ENCODE data around the gene NCK1. TPM values are rescaled to one million over a fixed set of nuclear protein-coding genes. Genes with fewer than 3 reads are reported as not detected.

NCK1 gene
- total RNA-seq, 1 experiment from 2014 or later = 25.6 TPM

GRCh38 chr3:136889947-136890346 lies 27.9 kb downstream of the NCK1 start:
- H3K79me2 ChIP-seq (ENCODE audit: insufficient read depth, low read length) = peaks cover 88% of the 10 kb centered on the region
- intact Hi-C loops (cut with micrococcal nuclease) = no loop called here
- ChIA-PET RAD21 (ENCODE audit: low non-redundant PET in 1 of 2, low total read pairs in 2 of 2, uncharacterized antibody in 2 of 2, unreplicated experiment in 2 of 2) (no interaction called here), POLR2A (no interaction called here), CTCF (no interaction called here)
- no peak for ATAC-seq
- no peaks in the 10 kb centered on the region for H3K9me3 ChIP-seq (ENCODE audit: control insufficient read depth in 1 of 2, insufficient read depth in 1 of 2, low read depth in 1 of 2, low read length in 2 of 2)
- H3K4me1 ChIP-seq (ENCODE audit: control insufficient read depth in 1 of 2, insufficient read depth in 2 of 2, low read length in 2 of 2) = peaks cover 0 to 13% of the 10 kb centered on the region in 2 experiments; a peak in 1 of 4 replicates
- H3K9me2 ChIP-seq (ENCODE audit: insufficient read depth) = no peaks in the 10 kb centered on the region
- H3K4me3 ChIP-seq (replicated peaks in 1 of 2; ENCODE audit: low read depth in 1 of 2, low read length in 2 of 2) = no peak overlapping the region
- no peaks in the 10 kb centered on the region for H4K20me1 ChIP-seq (ENCODE audit: insufficient read depth)
- H3K4me2 ChIP-seq (ENCODE audit: low read length) = no peak overlapping the region
- H3K27me3 ChIP-seq (ENCODE audit: insufficient read depth, low read length) = no peaks in the 10 kb centered on the region
- TF ChIP-seq, protein P1, sequence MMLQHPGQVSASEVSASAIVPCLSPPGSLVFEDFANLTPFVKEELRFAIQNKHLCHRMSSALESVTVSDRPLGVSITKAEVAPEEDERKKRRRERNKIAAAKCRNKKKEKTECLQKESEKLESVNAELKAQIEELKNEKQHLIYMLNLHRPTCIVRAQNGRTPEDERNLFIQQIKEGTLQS (IDR thresholded peaks at IDR 0.05) = no peak
- TF ChIP-seq CBX3 (IDR thresholded peaks at IDR 0.05; ENCODE audit: low read depth) = no peak
- no peak for TF ChIP-seq RAD21 (IDR thresholded peaks at IDR 0.05; ENCODE audit: low read depth)
- TF ChIP-seq TCF7L2 (IDR thresholded peaks at IDR 0.05; ENCODE audit: borderline replicate concordance, extremely low read depth, insufficient read depth, insufficient read length) = no peak
- TF ChIP-seq ZFX (IDR thresholded peaks at IDR 0.05) = no peak
- no TSS peak for BruUV-seq (replicated peaks)
- no peak overlapping the region for H3K27ac ChIP-seq (ENCODE audit: low read depth, low read length)
- no peak for DNase-seq (ENCODE audit: low read depth, low spot score)
- H3K36me3 ChIP-seq (ENCODE audit: control insufficient read depth in 1 of 2, insufficient read depth in 2 of 2, low read length in 2 of 2) = no peaks in the 10 kb centered on the region
- H2AFZ ChIP-seq (ENCODE audit: low read depth, low read length, poor library complexity, severe bottlenecking) = no peak overlapping the region
- no peak overlapping the region for H3K9ac ChIP-seq (ENCODE audit: low read length)

- Histone ChIP-seq H3K79me2 (ENCODE audit: insufficient read depth, low read length) (peaks cover 88% of the 10 kb centered on the region), H3K4me2 (ENCODE audit: low read length) (no peak overlapping the region), H3K4me1 (ENCODE audit: control insufficient read depth in 1 of 2, insufficient read depth in 2 of 2, low read length in 2 of 2) (peaks cover 0 to 13% of the 10 kb centered on the region in 2 experiments; a peak in 1 of 4 replicates), H2AFZ (ENCODE audit: low read depth, low read length, poor library complexity, severe bottlenecking) (no peak overlapping the region), H3K9ac (ENCODE audit: low read length) (no peak overlapping the region), H4K20me1 (ENCODE audit: insufficient read depth) (no peaks in the 10 kb centered on the region), H3K36me3 (ENCODE audit: control insufficient read depth in 1 of 2, insufficient read depth in 2 of 2, low read length in 2 of 2) (no peaks in the 10 kb centered on the region), H3K9me2 (ENCODE audit: insufficient read depth) (no peaks in the 10 kb centered on the region), H3K9me3 (ENCODE audit: control insufficient read depth in 1 of 2, insufficient read depth in 1 of 2, low read depth in 1 of 2, low read length in 2 of 2) (no peaks in the 10 kb centered on the region), H3K27me3 (ENCODE audit: insufficient read depth, low read length) (no peaks in the 10 kb centered on the region), H3K27ac (ENCODE audit: low read depth, low read length) (no peak overlapping the region), H3K4me3 (replicated peaks in 1 of 2; ENCODE audit: low read depth in 1 of 2, low read length in 2 of 2) (no peak overlapping the region)
- BruUV-seq (replicated peaks) = no TSS peak
- no peak for TF ChIP-seq POLR2A (IDR thresholded peaks at IDR 0.05; ENCODE audit: borderline replicate concordance, extremely low read depth, insufficient read depth, insufficient read length)
- TF ChIP-seq JUND (IDR thresholded peaks at IDR 0.05) = no peak
- no peak for TF ChIP-seq EZH2 (IDR thresholded peaks at IDR 0.05)
- TF ChIP-seq ELF1 (IDR thresholded peaks at IDR 0.05; ENCODE audit: borderline replicate concordance, low read depth) = no peak
- TF ChIP-seq ZNF274 (IDR thresholded peaks at IDR 0.05; ENCODE audit: low read depth, low read length) = no peak
- no peak for TF ChIP-seq EGR1 (IDR thresholded peaks at IDR 0.05; ENCODE audit: low read depth)
- no peak for DNase-seq (ENCODE audit: low read depth, low spot score)
- intact Hi-C loops (cut with micrococcal nuclease) = no loop called here
- ChIA-PET CTCF (no interaction called here), RAD21 (ENCODE audit: low non-redundant PET in 1 of 2, low total read pairs in 2 of 2, uncharacterized antibody in 2 of 2, unreplicated experiment in 2 of 2) (no interaction called here), POLR2A (no interaction called here)
- ATAC-seq = no peak
These were observed 30.2 kb downstream of the NCK1 start for GRCh38 chr3:136891934-136892855.
